ENCODE data around the gene LENG9. TPM values are rescaled to one million over a fixed set of nuclear protein-coding genes. Genes with fewer than 3 reads are reported as not detected.

Gene LENG9
- polyA plus RNA-seq, 1 donor from 2014 or later: not detected

- Mint-ChIP-seq H3K27me3 (peaks cover 39% of the 10 kb centered on the region), H3K4me1 (peaks cover 7 to 14% (median 10%) of the 10 kb centered on the region in 3 donors), H3K4me3 (no peak overlapping the region), H3K9me3 (no peaks in the 10 kb centered on the region), H3K36me3 (no peaks in the 10 kb centered on the region), H3K27ac (peak overlapping the region in 1 of 3 donors; percentile 32)
Observed at GRCh38 chr19:54489766-54490165, 26.2 kb upstream of the LENG9 start.

DNA sequence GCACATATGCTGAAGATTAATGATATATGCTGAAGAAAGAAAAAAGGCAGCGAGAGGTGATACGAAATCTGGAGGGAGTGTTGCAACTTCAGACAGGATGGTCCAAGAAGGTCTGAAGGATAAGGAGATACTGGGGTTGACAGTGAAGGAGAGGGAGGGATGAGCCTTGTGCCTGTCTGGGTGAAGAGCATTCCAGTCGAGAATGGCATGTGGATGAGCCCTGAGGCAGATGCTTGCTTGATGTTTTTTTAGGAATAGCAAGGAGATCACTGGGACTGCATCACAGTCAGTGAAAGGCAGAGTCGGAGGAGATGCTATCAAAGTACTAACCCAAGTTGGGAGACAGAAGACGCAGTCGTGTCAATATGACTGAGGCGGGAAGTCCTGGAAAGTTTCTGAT is 25.8 kb upstream of the LENG9 start:
- H3K4me1 Mint-ChIP-seq: peaks cover 8 to 14% (median 11%) of the 10 kb centered on the region in 3 donors
- no peak overlapping the region for H3K4me3 Mint-ChIP-seq
- H3K9me3 Mint-ChIP-seq: no peaks in the 10 kb centered on the region
- peaks cover 41% of the 10 kb centered on the region for H3K27me3 Mint-ChIP-seq
- no peaks in the 10 kb centered on the region for H3K36me3 Mint-ChIP-seq
- H3K27ac Mint-ChIP-seq: no peak overlapping the region

- peaks cover 20 to 23% (median 20%) of the 10 kb centered on the region in 3 donors for H3K4me1 Mint-ChIP-seq
- H3K36me3 Mint-ChIP-seq: no peaks in the 10 kb centered on the region
- H3K4me3 Mint-ChIP-seq: no peak overlapping the region
- H3K27me3 Mint-ChIP-seq: peaks cover 33% of the 10 kb centered on the region
- no peak overlapping the region for H3K27ac Mint-ChIP-seq
- no peaks in the 10 kb centered on the region for H3K9me3 Mint-ChIP-seq
Observed at GRCh38 chr19:54485851-54486250, 22.3 kb upstream of the LENG9 start.

DNA sequence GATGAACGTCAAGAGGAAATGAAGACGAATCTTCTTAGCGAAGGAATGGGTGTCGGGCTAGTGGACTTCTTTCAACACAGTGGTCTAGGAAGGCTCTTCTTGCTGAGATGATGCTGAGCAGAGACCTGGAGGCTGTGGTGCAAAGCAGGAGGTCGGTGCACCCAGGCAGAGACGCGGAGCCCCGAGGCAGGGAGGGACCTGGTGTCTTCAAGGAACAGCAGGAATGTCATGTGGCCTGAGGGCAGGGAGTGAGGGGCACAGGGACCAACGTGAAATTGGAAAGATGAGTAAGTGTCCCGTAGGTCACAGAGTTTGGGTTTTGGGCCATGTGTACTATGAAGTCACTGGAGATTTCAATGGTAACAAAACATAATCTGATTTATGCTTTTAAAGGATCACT is 20.9 kb upstream of the LENG9 start:
- no peaks in the 10 kb centered on the region for H3K9me3 Mint-ChIP-seq
- peaks cover 36% of the 10 kb centered on the region for H3K27me3 Mint-ChIP-seq
- peaks cover 19 to 23% (median 21%) of the 10 kb centered on the region in 3 donors for H3K4me1 Mint-ChIP-seq
- H3K4me3 Mint-ChIP-seq: no peak overlapping the region
- H3K36me3 Mint-ChIP-seq: no peaks in the 10 kb centered on the region
- H3K27ac Mint-ChIP-seq: no peak overlapping the region

DNA sequence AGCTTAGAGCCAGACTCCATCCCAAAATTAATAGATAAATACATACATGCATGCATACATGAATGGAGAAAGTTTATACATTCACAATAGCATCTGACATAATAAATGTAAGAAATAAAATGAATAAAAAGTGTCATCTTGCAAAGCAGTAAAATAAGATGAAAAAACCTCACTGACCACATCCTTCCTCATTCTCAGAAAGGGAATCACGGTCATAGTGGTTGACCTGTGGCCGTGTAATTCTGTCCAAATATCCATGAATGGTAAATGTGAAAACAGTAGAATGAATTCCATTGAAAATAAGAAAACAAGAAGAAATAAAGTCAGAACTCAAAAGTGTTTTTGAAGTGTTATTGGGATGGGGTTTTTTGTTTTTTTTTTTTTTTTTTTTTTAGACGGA is 19.3 kb upstream of the LENG9 start:
- H3K36me3 Mint-ChIP-seq: no peaks in the 10 kb centered on the region
- H3K4me3 Mint-ChIP-seq: peak overlapping the region in 3 of 4 donors; percentile 31 to 79 (median 54)
- no peaks in the 10 kb centered on the region for H3K9me3 Mint-ChIP-seq
- peaks cover 38% of the 10 kb centered on the region for H3K27me3 Mint-ChIP-seq
- H3K4me1 Mint-ChIP-seq: peaks cover 22 to 24% (median 23%) of the 10 kb centered on the region in 3 donors
- H3K27ac Mint-ChIP-seq: peak overlapping the region; percentile 15 to 62 (median 31)

DNA sequence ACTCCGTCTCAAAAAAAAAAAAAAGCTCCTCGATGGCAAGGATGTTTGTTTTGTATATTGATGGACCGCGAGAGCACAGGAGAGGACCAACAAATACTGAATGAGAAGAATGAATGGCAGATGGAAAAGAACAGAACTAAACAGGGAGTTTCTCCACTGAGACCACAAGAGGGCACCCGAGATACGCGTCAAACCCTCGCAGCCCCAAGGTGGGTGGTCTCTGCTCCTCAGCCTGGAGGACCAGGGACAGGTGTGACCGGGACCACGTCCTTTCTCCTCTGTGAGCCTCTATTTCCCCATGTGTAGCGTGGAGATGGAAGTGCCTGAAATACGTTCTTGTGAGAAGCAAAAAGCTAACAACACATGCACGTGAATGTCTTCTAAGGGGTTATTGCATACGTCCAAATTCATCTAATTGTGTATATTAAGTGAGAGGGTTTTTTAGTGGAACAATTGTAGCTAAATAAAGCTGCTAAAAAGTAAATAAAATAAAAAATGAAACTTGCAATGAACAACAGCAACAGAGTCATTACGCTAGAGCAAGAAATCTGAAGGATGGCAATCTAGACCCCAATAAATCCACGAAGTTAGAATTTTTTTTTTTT is 17.9 kb upstream of the LENG9 start:
- no peaks in the 10 kb centered on the region for H3K36me3 Mint-ChIP-seq
- peak overlapping the region in 2 of 4 donors; percentile 5 to 17 for H3K4me3 Mint-ChIP-seq
- H3K27ac Mint-ChIP-seq: peak overlapping the region; percentile 12 to 80 (median 20)
- H3K9me3 Mint-ChIP-seq: no peaks in the 10 kb centered on the region
- H3K4me1 Mint-ChIP-seq: peaks cover 22 to 24% (median 23%) of the 10 kb centered on the region in 3 donors
- peaks cover 42% of the 10 kb centered on the region for H3K27me3 Mint-ChIP-seq

GRCh38 chr19:54480051-54480450 is 16.5 kb upstream of the LENG9 start:
- Mint-ChIP-seq H3K9me3 (no peaks in the 10 kb centered on the region), H3K27ac (no peak overlapping the region), H3K4me1 (peaks cover 18 to 22% (median 22%) of the 10 kb centered on the region in 3 donors), H3K4me3 (no peak overlapping the region), H3K36me3 (no peaks in the 10 kb centered on the region), H3K27me3 (peaks cover 40% of the 10 kb centered on the region)

- Mint-ChIP-seq H3K4me1 (peaks cover 18% of the 10 kb centered on the region in 3 donors), H3K27ac (no peak overlapping the region), H3K9me3 (no peaks in the 10 kb centered on the region), H3K4me3 (peak overlapping the region in 1 of 4 donors; percentile 0), H3K36me3 (no peaks in the 10 kb centered on the region), H3K27me3 (peaks cover 30% of the 10 kb centered on the region)
Observed at GRCh38 chr19:54478677-54479266, 15.2 kb upstream of the LENG9 start.

GRCh38 chr19:54477650-54478049 is 14.1 kb upstream of the LENG9 start:
- Mint-ChIP-seq H3K4me1 (peaks cover 13 to 14% (median 14%) of the 10 kb centered on the region in 3 donors), H3K27ac (no peak overlapping the region), H3K9me3 (no peaks in the 10 kb centered on the region), H3K27me3 (peaks cover 29% of the 10 kb centered on the region), H3K36me3 (no peaks in the 10 kb centered on the region), H3K4me3 (no peak overlapping the region)

DNA sequence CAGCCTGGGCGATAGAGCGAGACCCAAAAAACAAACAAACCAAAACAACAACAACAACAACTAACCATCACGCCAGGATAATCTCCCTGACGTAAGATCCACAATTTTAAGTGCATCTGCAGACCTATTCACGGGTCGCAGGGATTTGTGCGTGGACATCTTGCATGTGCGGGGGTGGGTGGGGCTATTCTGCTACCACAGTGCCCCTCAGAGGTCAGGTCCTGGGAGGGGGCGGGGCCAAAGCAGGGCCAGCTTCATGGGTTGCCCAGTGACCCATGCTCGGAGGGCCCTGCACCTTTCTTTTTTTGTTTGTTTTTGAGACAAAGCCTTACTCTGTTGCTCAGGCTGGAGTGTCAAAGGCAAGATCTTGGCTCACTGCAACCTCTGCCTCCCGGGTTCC is 12.1 kb upstream of the LENG9 start:
- Mint-ChIP-seq H3K36me3 (no peaks in the 10 kb centered on the region), H3K9me3 (no peaks in the 10 kb centered on the region), H3K4me1 (peaks cover 6 to 9% (median 7%) of the 10 kb centered on the region in 3 donors), H3K27ac (no peak overlapping the region), H3K4me3 (no peak overlapping the region), H3K27me3 (peaks cover 27% of the 10 kb centered on the region)

DNA sequence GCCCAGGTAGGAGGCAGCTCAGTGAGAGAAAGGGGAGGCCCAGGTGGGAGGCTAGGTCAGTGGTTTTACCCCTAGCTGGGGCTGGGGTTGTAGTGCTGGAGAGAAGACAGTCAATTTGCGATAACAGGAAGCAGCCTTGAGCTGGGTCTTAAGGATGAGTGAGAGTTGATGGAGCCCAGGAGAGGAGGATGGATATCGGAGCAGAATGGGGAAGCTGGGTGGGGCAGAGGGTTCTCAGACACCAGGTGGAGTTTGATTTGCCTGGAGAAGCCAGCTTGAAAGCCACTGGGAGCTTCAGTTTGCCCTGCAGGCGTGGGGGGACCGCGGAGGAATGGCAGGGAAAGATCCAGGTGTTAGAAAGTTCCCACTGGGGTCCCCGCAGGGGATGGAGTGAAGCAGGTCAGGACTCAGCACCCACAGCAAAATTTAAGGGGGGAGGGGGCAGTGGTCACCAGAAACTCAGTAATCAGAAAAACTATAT is 10.4 kb upstream of the LENG9 start:
- no peaks in the 10 kb centered on the region for H3K9me3 Mint-ChIP-seq
- peaks cover 39% of the 10 kb centered on the region for H3K27me3 Mint-ChIP-seq
- no peaks in the 10 kb centered on the region for H3K36me3 Mint-ChIP-seq
- H3K4me3 Mint-ChIP-seq: no peak overlapping the region
- H3K27ac Mint-ChIP-seq: no peak overlapping the region
- H3K4me1 Mint-ChIP-seq: peaks cover 9 to 14% (median 10%) of the 10 kb centered on the region in 3 donors

GRCh38 chr19:54473071-54473891 is 9.7 kb upstream of the LENG9 start, which contains the start of gene CDC42EP5:
TSS of gene CDC42EP5 (minus strand) at chr19:54473296. CDS start at chr19:54465547, 7,749 bp downstream.
- Mint-ChIP-seq H3K27me3 (peaks cover 38% of the 10 kb centered on the region), H3K4me3 (no peak within 1 kb of the TSS), H3K27ac (no peak within 1 kb of the TSS), H3K4me1 (peaks cover 6 to 11% (median 6%) of the 10 kb centered on the region in 3 donors), H3K36me3 (no peaks in the 10 kb centered on the region), H3K9me3 (no peaks in the 10 kb centered on the region)

GRCh38 chr19:54470991-54471782 is 7.6 kb upstream of the LENG9 start:
- no peaks in the 10 kb centered on the region for H3K36me3 Mint-ChIP-seq
- H3K9me3 Mint-ChIP-seq: no peaks in the 10 kb centered on the region
- H3K4me1 Mint-ChIP-seq: peaks cover 7 to 15% (median 11%) of the 10 kb centered on the region in 3 donors
- peak overlapping the region in 1 of 4 donors; percentile 85 for H3K4me3 Mint-ChIP-seq
- peaks cover 32% of the 10 kb centered on the region for H3K27me3 Mint-ChIP-seq
- H3K27ac Mint-ChIP-seq: no peak overlapping the region

- Mint-ChIP-seq H3K4me1 (peaks cover 7 to 15% (median 11%) of the 10 kb centered on the region in 3 donors), H3K27me3 (peaks cover 29% of the 10 kb centered on the region), H3K9me3 (no peaks in the 10 kb centered on the region), H3K4me3 (no peak overlapping the region), H3K36me3 (no peaks in the 10 kb centered on the region), H3K27ac (no peak overlapping the region)
Observed at GRCh38 chr19:54470276-54470887, 6.8 kb upstream of the LENG9 start.
